Parathyroid adenoma (tissue), 2 donors: Measurements from ENCODE around the gene CCDC77.
A peak's percentile ranks its signal among the peaks of the same experiment; 100 is the strongest.

Experiments used
- H2AFZ ChIP-seq: fragments of 300-600 bp; sonication (generic); one replicate; pipeline ENCODE4 v1.7.0; 2017; ENCODE audit warnings: antibody characterized with exemption, mild to moderate bottlenecking
- H3K27ac ChIP-seq: fragments of 300-600 bp; sonication (generic); one replicate; pipeline ENCODE4 v1.7.0; 2017
- H3K27me3 ChIP-seq: fragments of 300-600 bp; sonication (generic); one replicate; pipeline ENCODE4 v1.7.0; 2017; ENCODE audit warnings: low read length; ENCODE audit not compliant: control insufficient read depth, insufficient read depth
- H3K36me3 ChIP-seq: fragments of 300-600 bp; sonication (generic); one replicate; pipeline ENCODE4 v1.7.0; 2017; ENCODE audit warnings: low read length; ENCODE audit not compliant: control insufficient read depth, insufficient read depth
- H3K4me1 ChIP-seq: fragments of 300-600 bp; sonication (generic); one replicate; pipeline ENCODE4 v1.7.0; 2017; ENCODE audit warnings: control low read depth
- H3K4me2 ChIP-seq: fragments of 300-600 bp; sonication (generic); one replicate; pipeline ENCODE4 v1.7.0; 2017; ENCODE audit warnings: low read length
- H3K4me3 ChIP-seq: fragments of 300-600 bp; sonication (generic); one replicate; pipeline ENCODE4 v1.7.0; 2017; ENCODE audit warnings: low read depth, low read length
- H3K79me2 ChIP-seq: fragments of 300-600 bp; sonication (generic); one replicate; pipeline ENCODE4 v1.7.0; 2017; ENCODE audit warnings: control low read depth
- H3K9ac ChIP-seq: fragments of 300-600 bp; sonication (generic); one replicate; pipeline ENCODE4 v1.7.0; 2017; ENCODE audit warnings: mild to moderate bottlenecking
- H3K9me3 ChIP-seq: fragments of 300-600 bp; sonication (generic); one replicate; pipeline ENCODE4 v1.7.0; 2017; ENCODE audit warnings: low read length; ENCODE audit not compliant: control insufficient read depth
- TF ChIP-seq, protein P1 (sequence below): fragments of 300-600 bp; sonication (generic); IDR thresholded peaks from one replicate; pipeline ENCODE4 v1.7.0; 2017; ENCODE audit warnings: antibody characterized with exemption, mild to moderate bottlenecking
- donor health status: primary hyperparathyroidism.

CCDC77 gene

DNA sequence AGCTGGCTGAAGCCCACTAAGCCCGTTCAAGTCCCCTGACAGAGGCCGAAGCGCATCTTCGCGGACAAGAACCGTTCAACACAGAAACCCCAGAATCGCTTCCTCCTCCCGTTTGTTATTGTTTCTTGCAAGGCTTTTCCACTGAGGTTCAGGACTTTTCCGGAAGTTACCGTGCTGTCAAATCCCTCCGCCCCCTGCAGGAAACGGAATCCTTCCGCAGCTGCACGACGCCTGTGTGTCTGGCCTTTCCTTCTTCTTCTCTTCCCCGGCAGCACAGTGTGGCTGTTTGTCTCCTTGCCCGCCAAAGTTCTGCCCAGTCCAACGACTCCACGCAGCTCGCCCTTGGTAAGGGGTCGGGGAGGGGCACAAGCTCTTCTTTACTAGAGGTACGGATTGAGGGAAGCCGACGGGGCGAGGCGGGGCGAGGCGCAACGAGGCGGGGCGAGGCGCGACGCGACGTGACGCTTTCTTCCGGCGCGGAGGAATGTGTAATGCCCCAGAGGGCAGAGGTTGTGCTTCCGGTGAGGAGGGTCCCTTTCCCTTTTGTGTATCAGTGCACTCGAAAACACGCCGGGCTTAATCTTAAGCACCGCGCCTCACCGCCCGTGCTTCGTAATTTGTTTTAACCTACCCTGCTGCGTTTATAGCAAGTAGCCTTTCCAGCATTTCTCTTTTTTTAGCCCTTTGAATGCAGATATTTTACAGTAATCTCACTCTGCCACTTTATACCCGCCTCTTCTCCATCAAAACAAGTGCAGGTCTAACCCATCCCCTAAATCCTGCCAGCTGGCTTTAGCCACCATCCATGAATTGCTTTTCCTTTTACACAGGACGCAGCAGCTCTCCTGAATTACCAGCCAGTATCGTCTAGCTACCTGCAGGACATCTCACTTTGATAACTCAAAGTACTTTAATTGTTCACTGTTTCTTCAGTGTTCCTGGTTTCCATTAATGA is 12.0 kb upstream of the CCDC77 start, which contains the start of gene KDM5A:
Gene KDM5A (minus strand): TSS at position 179 of the 955 bp plus-strand sequence. CDS start 229 bp downstream, outside the sequence.
- H3K4me1 ChIP-seq, result peaks cover 7% of the 10 kb centered on the region
- H3K27me3 ChIP-seq, result no peaks in the 10 kb centered on the region
- peak within 1 kb of the TSS; percentile 68 for H3K4me2 ChIP-seq
- no peaks in the 10 kb centered on the region for H3K9me3 ChIP-seq
- peak within 1 kb of the TSS; percentile 94 for H3K4me3 ChIP-seq
- H2AFZ ChIP-seq, result peak within 1 kb of the TSS; percentile 99
- H3K36me3 ChIP-seq, result no peaks in the 10 kb centered on the region
- H3K9ac ChIP-seq, result peak within 1 kb of the TSS; percentile 73
- TF ChIP-seq, protein P1, sequence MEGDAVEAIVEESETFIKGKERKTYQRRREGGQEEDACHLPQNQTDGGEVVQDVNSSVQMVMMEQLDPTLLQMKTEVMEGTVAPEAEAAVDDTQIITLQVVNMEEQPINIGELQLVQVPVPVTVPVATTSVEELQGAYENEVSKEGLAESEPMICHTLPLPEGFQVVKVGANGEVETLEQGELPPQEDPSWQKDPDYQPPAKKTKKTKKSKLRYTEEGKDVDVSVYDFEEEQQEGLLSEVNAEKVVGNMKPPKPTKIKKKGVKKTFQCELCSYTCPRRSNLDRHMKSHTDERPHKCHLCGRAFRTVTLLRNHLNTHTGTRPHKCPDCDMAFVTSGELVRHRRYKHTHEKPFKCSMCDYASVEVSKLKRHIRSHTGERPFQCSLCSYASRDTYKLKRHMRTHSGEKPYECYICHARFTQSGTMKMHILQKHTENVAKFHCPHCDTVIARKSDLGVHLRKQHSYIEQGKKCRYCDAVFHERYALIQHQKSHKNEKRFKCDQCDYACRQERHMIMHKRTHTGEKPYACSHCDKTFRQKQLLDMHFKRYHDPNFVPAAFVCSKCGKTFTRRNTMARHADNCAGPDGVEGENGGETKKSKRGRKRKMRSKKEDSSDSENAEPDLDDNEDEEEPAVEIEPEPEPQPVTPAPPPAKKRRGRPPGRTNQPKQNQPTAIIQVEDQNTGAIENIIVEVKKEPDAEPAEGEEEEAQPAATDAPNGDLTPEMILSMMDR, result no peak
- peaks cover 27% of the 10 kb centered on the region for H3K79me2 ChIP-seq
- H3K27ac ChIP-seq, result peak within 1 kb of the TSS; percentile 97

DNA sequence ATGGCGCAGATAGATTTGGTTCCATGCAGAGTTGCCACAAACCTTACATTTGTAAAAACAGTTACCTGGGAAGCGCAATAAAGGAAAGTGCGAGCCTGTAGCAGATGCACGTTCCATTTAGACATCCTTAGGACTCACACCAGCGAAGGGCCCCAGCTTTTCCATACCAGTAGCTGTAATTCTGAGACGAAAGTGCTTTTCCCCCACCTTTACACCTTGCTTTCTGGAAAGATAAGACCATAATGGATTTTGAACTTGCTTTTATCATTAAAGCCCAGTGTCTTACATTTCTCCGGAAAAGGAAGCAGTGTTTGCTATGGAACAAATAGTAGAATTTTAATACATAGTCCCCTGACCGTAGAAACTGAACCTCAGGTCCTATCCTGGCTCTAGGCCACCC is 616 bp upstream of the CCDC77 start:
- Histone ChIP-seq H3K4me2 (peak overlapping the region; percentile 93), H3K4me3 (peak overlapping the region; percentile 70), H3K9me3 (no peaks in the 10 kb centered on the region), H3K27me3 (no peaks in the 10 kb centered on the region), H3K36me3 (no peaks in the 10 kb centered on the region), H3K27ac (no peak overlapping the region), H3K79me2 (no peaks in the 10 kb centered on the region), H2AFZ (peak overlapping the region; percentile 92), H3K9ac (no peak overlapping the region), H3K4me1 (no peaks in the 10 kb centered on the region)
- TF ChIP-seq, protein P1, result no peak

DNA sequence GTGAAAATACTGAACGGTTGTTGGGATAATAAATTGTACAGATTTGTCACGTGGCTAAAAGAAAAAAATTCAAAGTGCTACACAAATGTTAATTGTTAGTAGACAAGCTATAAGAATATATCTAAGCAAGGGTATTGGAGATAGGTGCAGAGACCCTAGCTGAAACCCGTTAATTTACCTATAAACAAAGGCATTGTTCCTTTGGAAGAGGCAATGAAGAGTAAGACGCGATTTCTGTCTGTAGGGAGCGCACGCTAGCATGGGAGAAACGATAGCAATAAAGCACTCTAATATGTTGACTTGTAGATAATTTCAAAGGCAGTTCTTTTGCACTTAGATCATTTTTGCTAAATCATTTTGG is 565 bp downstream of the CCDC77 start:
- no peaks in the 10 kb centered on the region for H3K36me3 ChIP-seq
- TF ChIP-seq, protein P1, result no peak

DNA sequence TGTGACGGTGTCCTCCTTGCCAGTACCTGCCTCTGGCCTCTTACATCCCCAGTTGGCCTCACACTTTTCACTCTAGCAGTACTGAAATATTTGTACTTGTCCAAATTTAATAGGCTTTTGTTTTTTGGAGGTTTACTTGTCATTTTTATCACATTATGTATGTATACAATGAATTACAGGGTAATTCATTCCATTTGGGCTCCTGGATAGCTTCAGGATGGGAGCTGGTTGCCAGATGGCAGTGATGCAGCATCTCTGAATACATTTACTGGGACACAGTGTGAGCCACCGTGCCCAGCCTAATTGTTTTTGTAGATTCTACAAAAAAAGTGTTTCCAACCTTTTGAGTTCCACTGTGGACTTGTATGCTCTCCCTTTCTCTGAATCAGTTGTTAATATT is 13.4 kb downstream of the CCDC77 start:
- Histone ChIP-seq H3K4me1 (no peaks in the 10 kb centered on the region), H3K9ac (no peak overlapping the region), H3K79me2 (no peaks in the 10 kb centered on the region), H3K27ac (no peak overlapping the region), H3K9me3 (no peaks in the 10 kb centered on the region), H3K4me2 (no peak overlapping the region), H2AFZ (no peak overlapping the region), H3K4me3 (no peak overlapping the region), H3K36me3 (no peaks in the 10 kb centered on the region), H3K27me3 (no peaks in the 10 kb centered on the region)
- TF ChIP-seq, protein P1, result no peak

More for the DNA sequence above, 565 bp downstream of the CCDC77 start:
- no peaks in the 10 kb centered on the region for H3K9me3 ChIP-seq
- peak overlapping the region; percentile 70 for H3K4me3 ChIP-seq
- H2AFZ ChIP-seq, result peak overlapping the region; percentile 92
- no peaks in the 10 kb centered on the region for H3K27me3 ChIP-seq
- no peaks in the 10 kb centered on the region for H3K4me1 ChIP-seq
- H3K4me2 ChIP-seq, result peak overlapping the region; percentile 93
- H3K27ac ChIP-seq, result no peak overlapping the region
- H3K9ac ChIP-seq, result no peak overlapping the region
- no peaks in the 10 kb centered on the region for H3K79me2 ChIP-seq
